Spinal cord (tissue), 10 donors: Measurements from ENCODE around the gene SUPT3H. TPM values are rescaled to one million over a fixed set of nuclear protein-coding genes. Genes with fewer than 3 reads are reported as not detected.

Source experiments
- DNase-seq, 6 donors: peaks; one replicate each; pipeline versions ENCODE4 v3.0.0 to v3.0.0-alpha.2; 2013 to 2015; ENCODE audit warnings: low spot score in 6 of 6, low read depth in 4 of 6
- H3K27ac ChIP-seq: one replicate; pipeline ENCODE4 v1.5.1; 2013; ENCODE audit warnings: low read depth, low read length, control low read depth
- H3K27me3 ChIP-seq: one replicate; pipeline ENCODE4 v1.6.1; 2013; ENCODE audit warnings: low read length; ENCODE audit not compliant: control insufficient read depth, insufficient read depth
- H3K36me3 ChIP-seq: one replicate; pipeline ENCODE4 v1.6.1; 2013; ENCODE audit warnings: low read length; ENCODE audit not compliant: control insufficient read depth, insufficient read depth
- H3K4me1 ChIP-seq: one replicate; pipeline ENCODE4 v1.6.1; 2013; ENCODE audit warnings: low read length; ENCODE audit not compliant: control insufficient read depth, insufficient read depth
- H3K4me3 ChIP-seq: one replicate; pipeline ENCODE4 v1.5.1; 2013; ENCODE audit warnings: low read depth, low read length, control low read depth
- H3K9me3 ChIP-seq: one replicate; pipeline ENCODE4 v1.6.1; 2013; ENCODE audit warnings: low read length; ENCODE audit not compliant: control insufficient read depth, insufficient read depth
- WGBS: methylation state at CpG from one replicate; pipeline ENCODE4 v1.1.5; 2013; ENCODE audit warnings: missing lambda C conversion rate; ENCODE audit not compliant: insufficient coverage; 5-methylcytosine and 5-hydroxymethylcytosine counted together
- polyA plus RNA-seq, 2 donors: library from polyadenylated mRNA; unstranded; fragments of 120-200 nt; gene quantifications; one replicate each; pipeline ENCODE4 v1.2.1, GENCODE V29; 2013; ENCODE audit not compliant: insufficient read length in 2 of 2
- total RNA-seq, 2 donors: library from RNA; depleted of rRNA in 1 of 2; stranded (reverse); fragments of 120-200 nt in 1 of 2; fragments of >200 nt in 1 of 2; gene quantifications; one replicate each; pipeline versions ENCODE4 v1.2.3 to v1.2.4, GENCODE V29; 2013 to 2014
- donor health status: healthy.

The SUPT3H gene
- total and polyA plus RNA-seq, 4 donors: 12.2 to 27.7 (median 18.2) TPM

DNA sequence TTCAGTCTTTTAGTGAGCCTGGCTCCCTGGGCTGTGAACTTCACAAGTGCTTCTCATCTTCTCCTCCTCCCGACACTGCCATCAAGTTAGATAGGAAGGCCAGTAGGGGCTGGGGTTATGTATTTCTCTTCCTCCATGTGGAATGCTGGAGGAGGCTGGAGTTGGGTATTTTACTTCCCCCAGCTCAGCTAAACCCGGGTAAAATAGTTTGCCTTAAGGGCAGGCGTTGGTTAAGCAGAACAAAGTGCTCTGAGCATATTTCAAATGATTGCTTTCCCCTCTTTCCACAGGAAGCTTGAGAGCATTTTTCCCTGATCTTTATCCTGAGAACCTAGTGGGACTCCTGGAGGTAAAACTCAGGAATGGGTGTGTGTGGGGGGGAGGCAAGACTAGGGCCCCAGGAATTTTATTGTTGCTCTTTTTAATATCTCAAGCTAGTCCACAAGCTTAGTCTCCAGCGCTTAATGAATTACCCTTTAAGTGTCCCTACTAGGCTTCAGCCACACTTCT is 16.9 kb upstream of the SUPT3H start:
- no peaks in the 10 kb centered on the region for H3K4me1 ChIP-seq
- H3K4me3 ChIP-seq: no peak overlapping the region
- no peak for DNase-seq
- H3K27me3 ChIP-seq: no peaks in the 10 kb centered on the region
- H3K27ac ChIP-seq: no peak overlapping the region
- H3K9me3 ChIP-seq: no peaks in the 10 kb centered on the region
- no CpG with 5 or more reads among the region's 4 CpGs for WGBS
- H3K36me3 ChIP-seq: no peaks in the 10 kb centered on the region

DNA sequence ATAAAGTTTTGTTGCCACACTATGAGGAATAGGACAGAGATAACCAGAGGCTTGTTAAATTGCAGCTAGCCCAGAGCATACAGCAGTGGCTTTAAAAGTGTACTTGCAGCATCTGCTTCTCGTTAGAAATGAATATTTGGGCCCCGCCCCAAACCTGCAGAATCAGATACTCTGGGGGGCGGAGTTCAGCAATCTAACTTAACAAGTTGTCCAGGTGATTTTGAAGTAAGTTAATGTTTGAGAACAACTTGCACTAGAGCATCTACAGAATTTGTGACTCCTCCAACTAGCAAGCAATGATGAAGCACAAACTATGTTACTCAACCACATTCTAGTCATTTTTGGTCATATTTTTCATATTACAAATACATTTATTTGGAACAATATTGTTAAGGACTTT is 10.6 kb upstream of the SUPT3H start:
- Histone ChIP-seq H3K27ac (no peak overlapping the region), H3K4me1 (no peaks in the 10 kb centered on the region), H3K27me3 (no peaks in the 10 kb centered on the region), H3K9me3 (no peaks in the 10 kb centered on the region), H3K4me3 (no peak overlapping the region), H3K36me3 (no peaks in the 10 kb centered on the region)
- DNase-seq: no peak
- no CpG with 5 or more reads among the region's 3 CpGs for WGBS

- 98% methylated on average over 5 of the region's 5 CpGs for WGBS
- DNase-seq: no peak
- Histone ChIP-seq H3K4me3 (no peak overlapping the region), H3K36me3 (no peaks in the 10 kb centered on the region), H3K9me3 (no peaks in the 10 kb centered on the region), H3K4me1 (no peaks in the 10 kb centered on the region), H3K27me3 (no peaks in the 10 kb centered on the region), H3K27ac (no peak overlapping the region)
Observed at GRCh38 chr6:45387236-45387635, 9.5 kb upstream of the SUPT3H start.

- no peaks in the 10 kb centered on the region for H3K4me1 ChIP-seq
- no peak overlapping the region for H3K4me3 ChIP-seq
- WGBS: 94% methylated on average over 3 of the region's 3 CpGs
- H3K9me3 ChIP-seq: no peaks in the 10 kb centered on the region
- DNase-seq: no peak
- no peak overlapping the region for H3K27ac ChIP-seq
- H3K36me3 ChIP-seq: no peaks in the 10 kb centered on the region
- no peaks in the 10 kb centered on the region for H3K27me3 ChIP-seq
Observed at GRCh38 chr6:45386501-45386900, 8.8 kb upstream of the SUPT3H start.

DNA sequence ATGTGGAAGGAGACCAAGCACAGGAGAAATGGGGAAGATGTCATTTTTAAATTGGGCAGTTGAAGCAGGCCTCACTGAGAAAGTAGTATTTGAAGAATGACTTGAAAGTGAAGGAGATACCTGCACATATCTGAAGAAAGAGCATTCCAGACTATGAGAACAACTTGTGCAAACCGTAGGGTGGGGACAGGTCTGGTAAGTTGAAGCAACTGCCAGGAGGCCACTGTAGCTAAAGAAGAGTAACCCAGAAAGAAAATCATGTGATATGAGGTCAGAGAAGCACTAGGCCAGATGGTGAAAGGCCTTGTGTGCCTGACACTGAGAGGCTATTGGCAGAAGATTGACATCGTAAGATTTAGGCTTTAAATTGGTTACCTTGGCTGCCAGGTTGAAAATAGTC is 4.7 kb upstream of the SUPT3H start:
- no peak overlapping the region for H3K4me3 ChIP-seq

GRCh38 chr6:45378334-45378926 is 696 bp upstream of the SUPT3H start:
- H3K27ac ChIP-seq: peak overlapping the region; percentile 96
- 0% methylated on average over 5 of the region's 21 CpGs for WGBS
- peak overlapping the region; percentile 72 for H3K4me3 ChIP-seq
- H3K9me3 ChIP-seq: no peaks in the 10 kb centered on the region
- no peaks in the 10 kb centered on the region for H3K4me1 ChIP-seq
- no peaks in the 10 kb centered on the region for H3K36me3 ChIP-seq
- H3K27me3 ChIP-seq: no peaks in the 10 kb centered on the region
- DNase-seq: peak in 1 of 6 donors; percentile 1

More for the DNA sequence above, 4.7 kb upstream of the SUPT3H start:
- no peak for DNase-seq
- no peaks in the 10 kb centered on the region for H3K9me3 ChIP-seq
- no peaks in the 10 kb centered on the region for H3K4me1 ChIP-seq
- no peak overlapping the region for H3K27ac ChIP-seq
- no peaks in the 10 kb centered on the region for H3K27me3 ChIP-seq
- WGBS: 95% methylated on average over 2 of the region's 2 CpGs
- H3K36me3 ChIP-seq: no peaks in the 10 kb centered on the region

GRCh38 chr6:45377043-45377553 is 636 bp downstream of the SUPT3H start:
- Histone ChIP-seq H3K36me3 (no peaks in the 10 kb centered on the region), H3K27me3 (no peaks in the 10 kb centered on the region), H3K4me1 (no peaks in the 10 kb centered on the region), H3K4me3 (peak overlapping the region; percentile 72), H3K27ac (peak overlapping the region; percentile 95), H3K9me3 (no peaks in the 10 kb centered on the region)
- DNase-seq: peak in 3 of 6 donors; percentile 1 to 46 (median 4)
- 1% methylated on average over 21 of the region's 21 CpGs for WGBS

GRCh38 chr6:45376310-45377042 is 1.3 kb downstream of the SUPT3H start:
- Histone ChIP-seq H3K4me3 (peak overlapping the region; percentile 72), H3K27ac (no peak overlapping the region), H3K27me3 (no peaks in the 10 kb centered on the region), H3K4me1 (no peaks in the 10 kb centered on the region), H3K36me3 (no peaks in the 10 kb centered on the region), H3K9me3 (no peaks in the 10 kb centered on the region)
- peak in 4 of 6 donors; percentile 6 to 12 (median 8) for DNase-seq
- WGBS: 36% methylated on average over 9 of the region's 11 CpGs

GRCh38 chr6:45375449-45375848 is 2.3 kb downstream of the SUPT3H start:
- Histone ChIP-seq H3K4me1 (no peaks in the 10 kb centered on the region), H3K4me3 (no peak overlapping the region), H3K9me3 (no peaks in the 10 kb centered on the region), H3K36me3 (no peaks in the 10 kb centered on the region), H3K27ac (no peak overlapping the region), H3K27me3 (no peaks in the 10 kb centered on the region)
- DNase-seq: no peak
- WGBS: 43% methylated on average over 1 of the region's 3 CpGs
